Heart right ventricle (tissue), 16 donors: ENCODE data around the gene WDR91. TPM values are rescaled to one million over a fixed set of nuclear protein-coding genes. Genes with fewer than 3 reads are reported as not detected.
A peak's percentile ranks its signal among the peaks of the same experiment; 100 is the strongest.

ENCODE experiments used
- ATAC-seq, 8 donors: fragments of 200-7000 bp; cut with Tn5 transposase; one replicate each; pipeline ENCODE4 v1.9.1; 2020; ENCODE audit warnings: mild to moderate bottlenecking in 8 of 8, moderate library complexity in 8 of 8, moderate number of reproducible peaks in 1 of 8
- DNase-seq, 2 donors: peaks; one replicate each; pipeline ENCODE4 v3.0.0-alpha.2; 2020
- H3K27ac ChIP-seq, 10 donors: fragments of 200-600 bp; sonication (generic) in 2 of 10; one replicate each; pipeline versions ENCODE4 v1.5.0 to v1.8.0; 2020 to 2022; ENCODE audit warnings: mild to moderate bottlenecking in 3 of 10
- H3K27me3 ChIP-seq, 7 donors: fragments of 200-600 bp; one replicate each; pipeline ENCODE4 v1.8.0; 2021 to 2022; ENCODE audit warnings: mild to moderate bottlenecking in 2 of 7
- H3K36me3 ChIP-seq, 9 donors: fragments of 200-600 bp; sonication (generic) in 1 of 9; one replicate each; pipeline versions ENCODE4 v1.5.0 to v1.8.0; 2020 to 2022; ENCODE audit warnings: mild to moderate bottlenecking in 2 of 9
- H3K4me1 ChIP-seq, 9 donors: fragments of 200-600 bp; sonication (generic) in 1 of 9; one replicate each; pipeline versions ENCODE4 v1.5.0 to v1.8.0; 2020 to 2022; ENCODE audit warnings: mild to moderate bottlenecking in 4 of 9
- H3K4me3 ChIP-seq, 10 donors: fragments of 200-600 bp; sonication (generic) in 2 of 10; one replicate each; pipeline versions ENCODE4 v1.5.0 to v1.8.0; 2020 to 2022; ENCODE audit warnings: mild to moderate bottlenecking in 7 of 10, moderate library complexity in 2 of 10
- H3K9me3 ChIP-seq, 11 donors: fragments of 200-600 bp in 10 of 11; sonication (generic) in 2 of 11; one replicate each; pipeline versions ENCODE4 v1.5.0 to v1.8.0; 2013 to 2022; ENCODE audit warnings: mild to moderate bottlenecking in 2 of 11, control low read depth in 1 of 11, moderate library complexity in 1 of 11
- CTCF ChIP-seq, 9 donors: fragments of 200-600 bp; sonication (generic) in 2 of 9; IDR thresholded peaks; one replicate each; pipeline versions ENCODE4 v1.5.0 to v1.8.0; 2021 to 2022; ENCODE audit warnings: antibody characterized with exemption in 9 of 9, mild to moderate bottlenecking in 5 of 9, moderate library complexity in 1 of 9
- WGBS, 2 donors: extraction: QIAGEN DNeasy Blood & Tissue Kit; methylation state at CpG; one replicate each; pipeline ENCODE4 v1.1.7; 2013; ENCODE audit warnings: inconsistent platforms in 1 of 2; 5-methylcytosine and 5-hydroxymethylcytosine counted together
- intact Hi-C, 10 donors: fragments of 100-400 bp; cut with DNase I; formaldehyde crosslinking; loops; one replicate each; pipeline versions ENCODE4 v1.11.1 to v1.14.2; 2022
- polyA plus RNA-seq, 2 donors: library from polyadenylated mRNA; stranded (reverse); fragments of 200-250 nt; gene quantifications; one replicate each; pipeline ENCODE4 v1.2.3, GENCODE V29; 2013
- total RNA-seq, 10 donors: library from RNA; stranded (reverse); fragmentation: NEBNext Ultra II Directional in 3 of 10; extraction: Animal tissue kit (Norgen Biotek cat#: 25700) in 3 of 10; gene quantifications; one replicate each; pipeline versions ENCODE4 v1.2.1 to v1.2.4, GENCODE V29; 2021 to 2023
- donor health status: Arrhythmogenic right ventricular cardiomyopathy.
- donor health status: ischemic (EF 13 %, LVEDD 7.1; RV severe dilation, severe dysfunction).
- donor health status: healthy with polysubstance abuse.
- donor health status: DM: no; HTN: yes; CAD: no.
- donor health status: DM: no; HTN: no; CAD: no.
- donor health status: ischemic (EF 25% LVEDD 6.9; RV normal size, moderate dysfunction).
- donor health status: ischemic (EF 25% LVEDD 5.7; RV mildly dilated, moderate dysfunction).
- donor health status: healthy.
- donor health status: DM: yes; HTN: yes; CAD: no.
- donor health status: Ischemic cardiomyopathy.
- donor health status: ischemic (EF 35%, LVEDD 5.7; RV mildly dilated, moderate dysfunction).
- donor health status: nonischemic (EF 11% LVEDD 7.7; RV severe dilation, severe dysfunction).
- donor health status: DM: yes; HTN: yes; CAD: no.
- donor health status: PGD.
- donor health status: ischemic (EF 29% LVEDD 5.4; RV normal size, mild dysfunction).
- donor health status: nonischemic (EF 23%, LVEDD 6.1; RV moderate dilation, normal function).

Gene WDR91
- total and polyA plus RNA-seq, 12 donors: 3.0 to 10.4 (median 5.9) TPM

GRCh38 chr7:135248546-135248945 lies 37.2 kb upstream of the WDR91 start:
- DNase-seq: no peak
- Histone ChIP-seq H3K27me3 (peaks cover 0 to 5% (median 0%) of the 10 kb centered on the region in 7 donors), H3K9me3 (no peaks in the 10 kb centered on the region), H3K27ac (no peak overlapping the region), H3K4me1 (peaks cover 0 to 7% (median 3%) of the 10 kb centered on the region in 9 donors), H3K4me3 (no peak overlapping the region), H3K36me3 (no peaks in the 10 kb centered on the region)
- no peak for TF ChIP-seq CTCF (IDR thresholded peaks at IDR 0.05)
- no peak for ATAC-seq
- intact Hi-C loops: no loop called here
- 88 to 89% methylated on average over 3 of the region's 3 CpGs for whole genome bisulfite sequencing, 2 donors

- intact Hi-C loops: no loop called here
- no peak for TF ChIP-seq CTCF (IDR thresholded peaks at IDR 0.05)
- 94% methylated on average over 22 of the region's 22 CpGs for WGBS, 2 donors
- no peaks in the 10 kb centered on the region for H3K36me3 ChIP-seq
- DNase-seq (no peak), ATAC-seq (no peak)
- H3K27ac ChIP-seq: no peak overlapping the region
- no peak overlapping the region for H3K4me3 ChIP-seq
- H3K9me3 ChIP-seq: no peaks in the 10 kb centered on the region
- peaks cover 0 to 5% (median 0%) of the 10 kb centered on the region in 7 donors for H3K27me3 ChIP-seq
- H3K4me1 ChIP-seq: peaks cover 0 to under 1% (median 0%) of the 10 kb centered on the region in 9 donors
Observed at GRCh38 chr7:135247746-135248471, 36.6 kb upstream of the WDR91 start.

GRCh38 chr7:135246191-135246825 lies 35.0 kb upstream of the WDR91 start:
- ATAC-seq (peak in 1 of 8 donors; percentile 38), DNase-seq (no peak)
- no peaks in the 10 kb centered on the region for H3K4me1 ChIP-seq
- intact Hi-C loops: no loop called here
- no peak for TF ChIP-seq CTCF (IDR thresholded peaks at IDR 0.05)
- no peak overlapping the region for H3K27ac ChIP-seq
- WGBS, 2 donors: 96 to 97% methylated on average over 43 of the region's 43 CpGs
- no peak overlapping the region for H3K4me3 ChIP-seq
- H3K36me3 ChIP-seq: no peaks in the 10 kb centered on the region
- peaks cover 0 to 5% (median 0%) of the 10 kb centered on the region in 7 donors for H3K27me3 ChIP-seq
- H3K9me3 ChIP-seq: no peaks in the 10 kb centered on the region

- no peaks in the 10 kb centered on the region for H3K4me1 ChIP-seq
- TF ChIP-seq CTCF (IDR thresholded peaks at IDR 0.05): no peak
- WGBS, 2 donors: 87 to 91% methylated on average over 9 of the region's 9 CpGs
- H3K27me3 ChIP-seq: peaks cover 0 to 5% (median 0%) of the 10 kb centered on the region in 7 donors
- ATAC-seq (no peak), DNase-seq (no peak)
- H3K27ac ChIP-seq: no peak overlapping the region
- H3K36me3 ChIP-seq: no peaks in the 10 kb centered on the region
- no peak overlapping the region for H3K4me3 ChIP-seq
- intact Hi-C loops: no loop called here
- no peaks in the 10 kb centered on the region for H3K9me3 ChIP-seq
Observed at GRCh38 chr7:135245226-135246190, 34.2 kb upstream of the WDR91 start.
